ENCODE data around the gene ORC3.

ORC3 gene
- total RNA-seq, result 20.7 to 39.6 (median 34.7) reads per million in 4 donors

- DNase-seq, result peak; percentile 88 to 95 (median 91)
Observed at GRCh38 chr6:87589693-87590416, at the start of gene ORC3, which contains the start of gene RARS2. Gene ORC3, plus strand, starts transcription at chr6:87590135. Its CDS starts 34 bp downstream, at chr6:87590169. Gene RARS2, minus strand, starts transcription at chr6:87589987. Its CDS starts 30 bp downstream, at chr6:87589957.

- DNase-seq, result no peak
Observed at GRCh38 chr6:87540539-87540938, 49.4 kb upstream of the ORC3 start.

- no peak for DNase-seq
Observed at GRCh38 chr6:87541041-87541440, 48.9 kb upstream of the ORC3 start.

GRCh38 chr6:87541744-87542143 is 48.2 kb upstream of the ORC3 start:
- DNase-seq, result no peak

GRCh38 chr6:87543696-87544473 is 46.0 kb upstream of the ORC3 start:
- DNase-seq, result no peak

GRCh38 chr6:87544474-87544735 is 45.5 kb upstream of the ORC3 start:
- DNase-seq, result no peak

- no peak for DNase-seq
Observed at GRCh38 chr6:87551799-87552198, 38.1 kb upstream of the ORC3 start.

GRCh38 chr6:87553159-87553765 is 36.7 kb upstream of the ORC3 start:
- DNase-seq, result no peak

GRCh38 chr6:87555506-87555905 is 34.4 kb upstream of the ORC3 start:
- no peak for DNase-seq

- no peak for DNase-seq
Observed at GRCh38 chr6:87558446-87558845, 31.5 kb upstream of the ORC3 start.

GRCh38 chr6:87561017-87561416 is 28.9 kb upstream of the ORC3 start:
- DNase-seq, result no peak

- no peak for DNase-seq
Observed at GRCh38 chr6:87572021-87572420, 17.9 kb upstream of the ORC3 start.

- DNase-seq, result no peak
Observed at GRCh38 chr6:87572883-87573282, 17.1 kb upstream of the ORC3 start.

GRCh38 chr6:87573307-87574024 is 16.5 kb upstream of the ORC3 start:
- no peak for DNase-seq

- DNase-seq, result no peak
Observed at GRCh38 chr6:87574237-87574804, 15.6 kb upstream of the ORC3 start.

- no peak for DNase-seq
Observed at GRCh38 chr6:87575423-87575822, 14.5 kb upstream of the ORC3 start.

- no peak for DNase-seq
Observed at GRCh38 chr6:87583822-87584221, 6.1 kb upstream of the ORC3 start.

- no peak for DNase-seq
Observed at GRCh38 chr6:87586371-87587077, 3.4 kb upstream of the ORC3 start.

GRCh38 chr6:87588756-87589407 is 1.1 kb upstream of the ORC3 start:
- DNase-seq, result no peak

GRCh38 chr6:87590417-87590880 is 514 bp downstream of the ORC3 start:
- no peak for DNase-seq

GRCh38 chr6:87590990-87591389 is 1.1 kb downstream of the ORC3 start:
- no peak for DNase-seq

- DNase-seq, result no peak
Observed at GRCh38 chr6:87600576-87600975, 10.6 kb downstream of the ORC3 start.

All from T-helper 1 cell (primary cell).